IMR-90 (cell line): Measurements from ENCODE around the gene AP3B1. TPM values are rescaled to one million over a fixed set of nuclear protein-coding genes. Genes with fewer than 3 reads are reported as not detected.

ENCODE experiments used
- ATAC-seq: fragments of 200-7000 bp; cut with Tn5 transposase; 2 replicates; pipeline ENCODE4 v1.9.1; 2020; ENCODE audit warnings: low read depth, mild to moderate bottlenecking, moderate library complexity
- BruUV-seq: library from RNA; stranded (reverse); fragments of 400-500 nt; replicated peaks from 2 replicates; lab custom pipeline; 2021; lab: Mats Ljungman, UMichigan
- CTCF ChIA-PET: fragments of 300-600 bp; formaldehyde crosslinking; extraction: SDS; loops from one replicate; lab custom pipeline; 2021; ENCODE audit warnings: antibody characterized with exemption; lab: Yijun Ruan, JAX
- POLR2A ChIA-PET: fragments of 300-600 bp; sonication (Branson Sonifier 250); formaldehyde crosslinking; loops from one replicate; lab custom pipeline; 2022; ENCODE audit warnings: antibody characterized with exemption; ENCODE audit not compliant: unreplicated experiment; lab: Charles Lee
- DNase-seq: peaks from one replicate; pipeline ENCODE4 v3.0.0; 2013
- H2AFZ ChIP-seq: replicated peaks from 2 replicates; pipeline ENCODE3; 2013; ENCODE audit warnings: low read length, mild to moderate bottlenecking; ENCODE audit not compliant: poor library complexity
- H2AK5ac ChIP-seq: 2 replicates; pipeline ENCODE4 v1.6.1; 2013; ENCODE audit warnings: low read depth, low read length, inconsistent platforms
- H2AK9ac ChIP-seq: replicated peaks from 2 replicates; pipeline ENCODE3; 2013; ENCODE audit warnings: mild to moderate bottlenecking, low read depth, low read length, moderate library complexity; ENCODE audit not compliant: poor library complexity
- H2BK120ac ChIP-seq: 2 replicates; pipeline ENCODE4 v1.6.1; 2013; ENCODE audit warnings: low read depth, low read length, inconsistent platforms
- H2BK15ac ChIP-seq: 3 replicates; pipeline ENCODE4 v1.6.1; 2013; ENCODE audit warnings: low read depth, low read length, inconsistent platforms
- H2BK20ac ChIP-seq: 2 replicates; pipeline ENCODE4 v1.6.1; 2013; ENCODE audit warnings: low read depth, mild to moderate bottlenecking, inconsistent platforms, low read length, moderate library complexity
- H2BK5ac ChIP-seq: 2 replicates; pipeline ENCODE4 v1.6.1; 2013; ENCODE audit warnings: mild to moderate bottlenecking, low read depth, low read length, inconsistent platforms; ENCODE audit not compliant: poor library complexity, severe bottlenecking
- H3K14ac ChIP-seq: replicated peaks from 2 replicates; pipeline ENCODE4 v1.6.1; 2013; ENCODE audit warnings: low read depth, low read length, inconsistent platforms
- H3K18ac ChIP-seq: 2 replicates; pipeline ENCODE4 v1.6.1; 2013; ENCODE audit warnings: low read depth, low read length, control low read depth
- H3K23ac ChIP-seq: 2 replicates; pipeline ENCODE4 v1.6.1; 2013; ENCODE audit warnings: low read depth, low read length, inconsistent platforms
- H3K27ac ChIP-seq: 2 replicates; pipeline ENCODE4 v1.5.1; 2013; ENCODE audit warnings: mild to moderate bottlenecking, control low read depth, low read length; ENCODE audit not compliant: insufficient read depth
- H3K27me3 ChIP-seq: 2 replicates; pipeline ENCODE4 v1.6.1; 2013; ENCODE audit warnings: low read length; ENCODE audit not compliant: control insufficient read depth, insufficient read depth
- H3K36me3 ChIP-seq: 2 replicates; pipeline ENCODE4 v1.6.1; 2013; ENCODE audit warnings: low read length, mixed read lengths; ENCODE audit not compliant: control insufficient read depth, insufficient read depth
- H3K4ac ChIP-seq: 2 replicates; pipeline ENCODE4 v1.6.1; 2013; ENCODE audit warnings: low read depth, low read length, inconsistent platforms
- H3K4me1 ChIP-seq: 2 replicates; pipeline ENCODE4 v1.6.1; 2013; ENCODE audit warnings: low read length, mixed read lengths; ENCODE audit not compliant: control insufficient read depth, insufficient read depth
- H3K4me2 ChIP-seq: 2 replicates; pipeline ENCODE4 v1.6.1; 2013; ENCODE audit warnings: low read depth, mild to moderate bottlenecking, control low read depth, low read length, moderate library complexity
- H3K4me3 ChIP-seq: 2 replicates; pipeline ENCODE4 v1.5.1; 2013; ENCODE audit warnings: low read depth, mild to moderate bottlenecking, control low read depth, low read length, moderate library complexity; ENCODE audit not compliant: insufficient read depth
- H3K56ac ChIP-seq: 2 replicates; pipeline ENCODE4 v1.6.1; 2013; ENCODE audit warnings: low read length, inconsistent platforms; ENCODE audit not compliant: insufficient read depth; ENCODE audit errors: extremely low read depth
- H3K79me1 ChIP-seq, 2 experiments: 2 replicates each; pipeline ENCODE4 v1.6.1; 2013; ENCODE audit warnings: low read length in 2 of 2, inconsistent platforms in 1 of 2, low read depth in 1 of 2
- H3K9ac ChIP-seq: 2 replicates; pipeline ENCODE4 v1.6.1; 2013; ENCODE audit warnings: low read depth, low read length, control low read depth
- H3K9me1 ChIP-seq: 2 replicates; pipeline ENCODE4 v1.6.1; 2013; ENCODE audit warnings: low read length, inconsistent platforms; ENCODE audit not compliant: insufficient read depth
- H3K9me3 ChIP-seq: 2 replicates; pipeline ENCODE4 v1.6.1; 2013; ENCODE audit warnings: low read length; ENCODE audit not compliant: control insufficient read depth, insufficient read depth
- H4K20me1 ChIP-seq: 2 replicates; pipeline ENCODE4 v1.6.1; 2013; ENCODE audit warnings: low read length, inconsistent platforms; ENCODE audit not compliant: insufficient read depth
- H4K5ac ChIP-seq: 2 replicates; pipeline ENCODE4 v1.6.1; 2013; ENCODE audit warnings: mild to moderate bottlenecking, low read depth, low read length, control low read depth
- H4K8ac ChIP-seq, 2 experiments: 2 replicates each; pipeline ENCODE4 v1.6.1; 2013; ENCODE audit warnings: low read depth in 2 of 2, low read length in 2 of 2, control low read depth in 1 of 2, inconsistent platforms in 1 of 2
- H4K91ac ChIP-seq: 2 replicates; pipeline ENCODE4 v1.6.1; 2013; ENCODE audit warnings: low read depth, low read length, inconsistent platforms; ENCODE audit not compliant: insufficient read depth
- MAFK ChIP-seq: IDR thresholded peaks from 2 replicates; pipeline ENCODE4 v1.6.1; 2012; ENCODE audit warnings: low read depth, low read length, improper control_type of control experiment
- RFX5 ChIP-seq: IDR thresholded peaks from 2 replicates; pipeline ENCODE4 v1.8.0; 2012; ENCODE audit warnings: low read depth, mild to moderate bottlenecking, low read length, moderate library complexity
- WGBS, 2 experiments: methylation state at CpG; one replicate each; pipeline versions ENCODE4 v1.1.5 to v1.1.7; 2013; ENCODE audit warnings: missing lambda C conversion rate in 2 of 2; ENCODE audit not compliant: insufficient read length in 1 of 2; ENCODE audit errors: extremely low coverage in 2 of 2; 5-methylcytosine and 5-hydroxymethylcytosine counted together
- dilution Hi-C: fragments of 300-500 bp; cut with HindIII; formaldehyde crosslinking; loops from one replicate; pipeline ENCODE4 v1.14.3; 2018; ENCODE audit warnings: low sequenced_read_pairs; ENCODE audit not compliant: unreplicated experiment
- in situ Hi-C: fragments of 300-500 bp; cut with MboI; formaldehyde crosslinking; loops from 3 replicates; pipeline ENCODE4 v1.14.3; 2019; ENCODE audit warnings: low sequenced_read_pairs, inconsistent platforms, mixed read lengths
- intact Hi-C: fragments of 100-400 bp; cut with micrococcal nuclease; formaldehyde crosslinking; loops from 2 replicates; pipeline ENCODE4 v1.10.0; 2022
- polyA plus RNA-seq, 3 experiments: library from polyadenylated mRNA; depleted of rRNA; stranded (reverse); fragments of >200 nt; gene quantifications; 2 replicates each; pipeline ENCODE4 v1.2.3, GENCODE V29; 2012; ENCODE audit warnings: low replicate concordance in 1 of 3
- total RNA-seq: library from RNA; depleted of rRNA; stranded (reverse); fragments of >200 nt; gene quantifications from 2 replicates; pipeline ENCODE4 v1.2.3, GENCODE V29; 2012

The AP3B1 gene
- total and polyA plus RNA-seq, 2 of the 4 experiments (the other 2 are of a cell fraction) = 33.1 to 59.0 TPM

DNA sequence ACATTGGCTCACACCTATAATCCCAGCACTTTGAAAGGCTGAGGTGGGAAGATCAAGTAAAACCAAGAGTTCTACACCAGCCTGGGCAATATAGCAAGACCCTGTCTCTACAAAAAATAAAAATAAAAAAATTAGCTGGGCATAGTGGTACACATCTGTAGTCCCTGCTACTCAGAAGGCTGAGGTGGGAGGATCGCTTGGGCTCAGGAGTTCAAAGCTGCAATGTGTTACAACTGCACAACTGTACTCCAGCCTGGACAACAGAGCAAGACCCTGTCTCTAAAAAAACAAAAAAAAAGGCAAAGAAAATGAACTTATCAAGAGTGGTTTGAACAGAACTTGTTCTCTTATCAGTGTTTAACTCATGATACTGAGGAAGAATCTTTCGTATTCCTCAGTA lies 29.3 kb downstream of the AP3B1 start:
- H3K9ac ChIP-seq = no peak overlapping the region
- intact Hi-C loops = loop anchor here (5.0 to 10.0 kb wide), 3 partner anchors 148 to 700 kb away; no protein-coding TSS in a partner anchor
- no peaks in the 10 kb centered on the region for H3K9me1 ChIP-seq
- no peak overlapping the region for H3K4ac ChIP-seq
- H3K23ac ChIP-seq = no peak overlapping the region
- peaks cover 3% of the 10 kb centered on the region for H3K36me3 ChIP-seq
- no peak overlapping the region for H4K91ac ChIP-seq
- no peak overlapping the region for H3K4me3 ChIP-seq
- POLR2A ChIA-PET = no interaction called here
- H2BK120ac ChIP-seq = no peak overlapping the region
- peaks cover 4 to 17% of the 10 kb centered on the region in 2 experiments; a peak in 3 of 4 replicates for H3K79me1 ChIP-seq
- H2AK5ac ChIP-seq = no peak overlapping the region
- no peak overlapping the region for H3K14ac ChIP-seq
- DNase-seq (no peak), ATAC-seq (no peak)
- H3K18ac ChIP-seq = no peak overlapping the region
- H3K27me3 ChIP-seq = no peaks in the 10 kb centered on the region
- peaks cover 3% of the 10 kb centered on the region; the same call in 1 of the 2 replicates for H4K20me1 ChIP-seq
- no peak overlapping the region for H3K56ac ChIP-seq
- dilution Hi-C loops = no loop called here
- no peak overlapping the region for H3K27ac ChIP-seq
- BruUV-seq = no TSS peak
- no peak overlapping the region for H4K5ac ChIP-seq
- H2BK5ac ChIP-seq = no peak overlapping the region
- no peak overlapping the region for H2BK15ac ChIP-seq
- WGBS, 2 experiments = no CpG with 5 or more reads among the region's 2 CpGs
- H2AFZ ChIP-seq = no peak overlapping the region
- H4K8ac ChIP-seq = no peak overlapping the region
- TF ChIP-seq RFX5 (no peak), MAFK (no peak)
- H2BK20ac ChIP-seq = no peak overlapping the region
- in situ Hi-C loops = loop anchor here (25.0 kb wide), 1 partner anchor 703 kb away; no protein-coding TSS in a partner anchor
- no peak overlapping the region for H2AK9ac ChIP-seq
- CTCF ChIA-PET = interaction anchor here (0.7 kb wide), 1 partner anchor 853 kb away, joined by 4 read pairs; no protein-coding TSS in a partner anchor
- H3K4me2 ChIP-seq = no peak overlapping the region
- no peaks in the 10 kb centered on the region for H3K4me1 ChIP-seq
- H3K9me3 ChIP-seq = no peaks in the 10 kb centered on the region
